ENCODE results near the gene GTPBP2. TPM values are rescaled to one million over a fixed set of nuclear protein-coding genes. Genes with fewer than 3 reads are reported as not detected.
"Not testable (repeated sequence)": the region's sequence is repeated elsewhere in the genome, so short reads cannot be mapped to it uniquely, and the experiment has no call there.

Gene GTPBP2
- total RNA-seq, 3 donors from 2014 or later: 61.1 to 100 (median 82.1) TPM

DNA sequence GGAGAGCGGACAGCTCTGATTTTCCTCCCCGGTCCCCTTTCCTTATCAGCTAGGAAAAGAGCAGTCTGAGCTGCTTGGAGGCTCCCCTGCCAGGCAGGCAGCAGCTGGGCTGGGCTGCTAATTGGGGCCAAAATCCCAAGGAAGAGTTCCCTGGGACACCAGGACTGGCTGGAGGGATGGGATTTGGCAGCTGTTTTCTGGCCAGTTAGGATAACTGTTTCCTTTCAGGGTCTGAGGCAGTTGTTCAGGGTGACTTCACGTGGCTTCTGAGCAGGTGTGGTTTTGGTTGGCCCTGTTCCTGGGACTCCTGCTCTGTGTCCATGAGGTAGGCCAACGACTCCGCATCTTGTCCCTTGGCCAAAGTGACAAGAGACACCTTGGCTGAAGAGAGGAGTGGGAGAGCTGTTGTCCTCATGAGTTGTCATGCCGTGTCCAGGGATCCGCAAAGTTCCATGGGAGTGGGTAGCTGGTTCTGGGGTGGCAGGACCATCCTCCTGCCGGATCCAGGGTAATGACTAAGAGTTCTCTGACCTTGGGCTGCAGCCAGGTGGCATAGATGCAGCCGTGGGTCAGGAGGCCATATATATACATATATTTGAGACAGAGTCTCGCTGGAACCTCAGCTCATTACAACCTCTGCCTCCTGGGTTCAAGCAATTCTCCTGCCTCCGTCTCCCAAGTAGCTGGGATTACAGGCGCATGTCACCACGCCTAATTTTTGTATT lies 37.3 kb upstream of the GTPBP2 start:
- no peak overlapping the region for H3K4me3 ChIP-seq
- TF ChIP-seq, protein P1, sequence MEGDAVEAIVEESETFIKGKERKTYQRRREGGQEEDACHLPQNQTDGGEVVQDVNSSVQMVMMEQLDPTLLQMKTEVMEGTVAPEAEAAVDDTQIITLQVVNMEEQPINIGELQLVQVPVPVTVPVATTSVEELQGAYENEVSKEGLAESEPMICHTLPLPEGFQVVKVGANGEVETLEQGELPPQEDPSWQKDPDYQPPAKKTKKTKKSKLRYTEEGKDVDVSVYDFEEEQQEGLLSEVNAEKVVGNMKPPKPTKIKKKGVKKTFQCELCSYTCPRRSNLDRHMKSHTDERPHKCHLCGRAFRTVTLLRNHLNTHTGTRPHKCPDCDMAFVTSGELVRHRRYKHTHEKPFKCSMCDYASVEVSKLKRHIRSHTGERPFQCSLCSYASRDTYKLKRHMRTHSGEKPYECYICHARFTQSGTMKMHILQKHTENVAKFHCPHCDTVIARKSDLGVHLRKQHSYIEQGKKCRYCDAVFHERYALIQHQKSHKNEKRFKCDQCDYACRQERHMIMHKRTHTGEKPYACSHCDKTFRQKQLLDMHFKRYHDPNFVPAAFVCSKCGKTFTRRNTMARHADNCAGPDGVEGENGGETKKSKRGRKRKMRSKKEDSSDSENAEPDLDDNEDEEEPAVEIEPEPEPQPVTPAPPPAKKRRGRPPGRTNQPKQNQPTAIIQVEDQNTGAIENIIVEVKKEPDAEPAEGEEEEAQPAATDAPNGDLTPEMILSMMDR (IDR thresholded peaks at IDR 0.05): no peak
- no peaks in the 10 kb centered on the region for H3K36me3 ChIP-seq (ENCODE audit: low read depth)
- no peaks in the 10 kb centered on the region for H3K9me3 ChIP-seq
- peaks cover 20% of the 10 kb centered on the region for H3K4me1 ChIP-seq (ENCODE audit: low read depth)
- no peak for ATAC-seq
- intact Hi-C loops (cut with DNase I, micrococcal nuclease): loop anchor here in 1 of 2 donors (10.0 kb wide), 2 partner anchors 98 to 408 kb away; no protein-coding TSS in a partner anchor
- no peak for DNase-seq

DNA sequence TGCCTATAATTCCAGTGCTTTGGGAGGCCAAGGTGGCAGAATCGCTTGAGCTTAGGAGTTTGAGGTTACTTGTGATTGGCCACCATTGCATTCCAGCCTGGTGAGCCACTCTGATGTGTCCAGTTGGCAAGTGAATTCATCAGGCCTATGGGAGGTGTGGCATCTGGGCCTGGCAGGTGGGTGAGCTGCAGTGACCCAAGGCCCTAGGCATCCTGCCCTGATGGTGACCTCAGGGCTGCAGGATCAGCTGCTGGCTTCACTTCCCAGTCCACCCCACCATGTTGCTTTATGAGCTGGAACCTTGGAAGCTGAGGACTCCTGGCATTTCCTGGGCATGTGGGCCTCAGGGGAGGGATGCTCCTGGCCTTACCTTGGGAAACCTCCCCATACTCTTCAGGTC lies 36.3 kb upstream of the GTPBP2 start:
- H3K36me3 ChIP-seq (ENCODE audit: low read depth): no peaks in the 10 kb centered on the region
- no peak overlapping the region for H3K4me3 ChIP-seq
- no peak for DNase-seq
- TF ChIP-seq, protein P1 (IDR thresholded peaks at IDR 0.05): no peak
- no peak for ATAC-seq
- H3K4me1 ChIP-seq (ENCODE audit: low read depth): peaks cover 18% of the 10 kb centered on the region
- H3K9me3 ChIP-seq: peaks cover 4% of the 10 kb centered on the region
- intact Hi-C loops (cut with DNase I, micrococcal nuclease): loop anchor here in 1 of 2 donors (10.0 kb wide), 2 partner anchors 99 to 409 kb away; no protein-coding TSS in a partner anchor

DNA sequence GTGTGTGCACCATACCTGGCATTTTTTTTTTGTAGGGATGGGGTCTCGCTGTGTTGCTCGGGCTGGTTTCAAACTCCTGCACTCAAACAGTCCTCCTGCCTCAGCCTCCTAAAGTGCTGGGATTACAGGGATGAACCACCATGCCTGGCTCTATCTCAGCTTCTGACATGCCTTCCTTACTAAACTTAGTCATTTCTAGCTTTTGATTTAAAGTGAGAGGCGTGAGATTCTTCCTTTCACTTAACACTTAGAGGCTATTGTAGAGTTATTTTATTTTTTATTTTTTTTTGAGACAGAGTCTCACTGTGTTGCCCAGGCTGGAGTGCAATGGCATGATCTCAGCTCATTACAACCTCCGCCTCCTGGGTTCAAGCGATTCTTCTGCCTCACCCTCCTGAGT lies 33.9 kb upstream of the GTPBP2 start:
- peaks cover 11% of the 10 kb centered on the region for H3K4me1 ChIP-seq (ENCODE audit: low read depth)
- not testable (repeated sequence) for DNase-seq

DNA sequence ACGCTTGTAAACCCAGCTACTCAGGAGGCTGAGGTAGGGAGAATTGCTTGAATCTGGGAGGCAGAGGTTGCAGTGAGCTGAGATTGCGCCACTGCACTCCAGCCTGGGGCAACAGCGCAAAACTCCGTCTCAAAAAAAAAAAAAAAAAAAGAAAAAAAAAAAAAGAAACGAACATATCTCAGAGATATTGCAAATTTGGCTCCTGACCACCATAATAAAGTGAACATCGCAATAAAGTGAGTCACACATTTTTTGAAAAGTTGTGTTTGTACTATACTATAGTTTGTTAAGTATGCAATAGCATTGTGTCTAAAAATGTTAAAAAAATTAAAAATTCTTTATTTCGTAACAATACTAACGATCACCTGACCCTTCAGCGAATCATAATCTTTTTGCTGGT lies 29.1 kb upstream of the GTPBP2 start:
- ATAC-seq: no peak
- TF ChIP-seq, protein P1 (IDR thresholded peaks at IDR 0.05): no peak
- Histone ChIP-seq H3K9me3 (peaks cover 4% of the 10 kb centered on the region), H3K36me3 (ENCODE audit: low read depth) (no peaks in the 10 kb centered on the region), H3K4me3 (no peak overlapping the region), H3K4me1 (ENCODE audit: low read depth) (no peaks in the 10 kb centered on the region)
- intact Hi-C loops (cut with DNase I, micrococcal nuclease): no loop called here
- no peak for DNase-seq

More for the DNA sequence above, 33.9 kb upstream of the GTPBP2 start:
- intact Hi-C loops (cut with DNase I, micrococcal nuclease): loop anchor here in 1 of 2 donors (10.0 kb wide), 2 partner anchors 102 to 412 kb away; no protein-coding TSS in a partner anchor
- ATAC-seq; H3K9me3 ChIP-seq; H3K36me3 ChIP-seq (ENCODE audit: low read depth); H3K4me3 ChIP-seq: not testable (repeated sequence)

DNA sequence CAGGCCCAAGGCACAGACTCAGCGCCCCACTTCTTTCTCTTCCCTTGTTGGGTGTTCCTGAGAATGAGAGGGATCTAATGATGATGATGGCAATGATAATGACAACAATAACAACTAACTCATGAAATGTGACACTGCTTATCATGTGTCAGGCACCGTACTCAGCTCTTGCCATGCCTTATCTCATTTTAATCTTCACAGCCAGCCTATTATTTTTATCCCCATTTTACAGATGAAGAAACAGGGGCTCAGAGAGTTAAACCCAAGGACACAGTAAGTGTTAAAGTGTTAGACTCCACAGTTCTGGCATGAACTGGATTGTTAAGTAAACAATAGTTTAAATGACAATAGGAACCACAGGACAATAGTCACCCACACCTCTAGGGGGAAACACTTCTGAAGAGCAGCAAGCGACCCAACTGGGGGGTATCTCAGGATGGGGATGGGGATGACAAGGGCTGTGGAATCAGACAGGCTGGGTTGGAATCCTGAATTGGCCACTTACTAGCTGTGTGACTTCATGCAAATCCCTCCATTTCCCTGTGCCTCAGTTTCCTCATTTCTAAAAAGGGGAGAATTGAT lies 28.2 kb upstream of the GTPBP2 start:
- Histone ChIP-seq H3K9me3 (peaks cover 4% of the 10 kb centered on the region), H3K4me1 (ENCODE audit: low read depth) (no peaks in the 10 kb centered on the region), H3K36me3 (ENCODE audit: low read depth) (no peaks in the 10 kb centered on the region), H3K4me3 (no peak overlapping the region)
- TF ChIP-seq, protein P1 (IDR thresholded peaks at IDR 0.05): no peak
- no peak for DNase-seq
- intact Hi-C loops (cut with DNase I, micrococcal nuclease): no loop called here
- ATAC-seq: no peak

DNA sequence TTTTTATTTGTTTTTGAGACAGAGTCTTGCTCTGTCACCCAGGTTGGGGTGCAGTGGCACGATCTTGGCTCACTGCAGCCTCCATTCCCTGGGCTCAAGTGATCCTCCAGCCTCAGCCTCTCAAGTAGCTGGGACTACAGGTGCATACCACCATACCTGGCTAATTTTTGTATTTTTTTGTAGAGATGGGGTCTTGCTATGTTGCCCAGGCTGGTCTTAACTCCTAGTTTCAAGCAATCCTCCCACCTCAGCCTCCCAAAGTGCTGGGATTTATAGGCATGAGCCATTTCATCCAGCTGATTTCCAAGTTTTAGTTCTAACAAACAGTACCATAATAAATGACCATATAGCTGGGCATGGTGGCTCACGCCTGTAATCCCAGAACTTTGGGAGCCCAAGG lies 23.8 kb upstream of the GTPBP2 start:
- H3K36me3 ChIP-seq (ENCODE audit: low read depth); H3K9me3 ChIP-seq; DNase-seq; H3K4me3 ChIP-seq; H3K4me1 ChIP-seq (ENCODE audit: low read depth); intact Hi-C loops (cut with DNase I, micrococcal nuclease); ATAC-seq: not testable (repeated sequence)

Data from mucosa of descending colon (tissue), 3 donors.